GM23338 (cell line): ENCODE measurements around the gene FANCC. TPM values are rescaled to one million over a fixed set of nuclear protein-coding genes. Genes with fewer than 3 reads are reported as not detected.

Source experiments
- ATAC-seq: fragments of 200-7000 bp; cut with Tn5 transposase; 3 replicates; pipeline ENCODE4 v1.9.1; 2020
- DNase-seq: peaks from one replicate; pipeline ENCODE4 v3.0.0-alpha.2; 2015; ENCODE audit warnings: low spot score
- H2AFZ ChIP-seq: fragments of 200-600 bp; sonication (generic); 2 replicates; pipeline ENCODE4 v1.8.0; 2016; ENCODE audit warnings: antibody characterized with exemption, mild to moderate bottlenecking, moderate library complexity
- H3F3A ChIP-seq: fragments of 200-600 bp; sonication (generic); replicated peaks from 2 replicates; pipeline ENCODE4 v1.8.0; 2017; ENCODE audit warnings: antibody characterized with exemption, mixed run types, low read depth
- H3K27ac ChIP-seq: fragments of 200-600 bp; sonication (generic); 2 replicates; pipeline ENCODE4 v1.6.1; 2016; ENCODE audit warnings: low read depth
- H3K27me3 ChIP-seq: fragments of 200-600 bp; sonication (generic); 2 replicates; pipeline ENCODE4 v1.8.0; 2016; ENCODE audit warnings: mild to moderate bottlenecking, mixed run types, moderate library complexity; ENCODE audit not compliant: insufficient read depth
- H3K36me3 ChIP-seq: fragments of 200-600 bp; sonication (generic); 2 replicates; pipeline ENCODE4 v1.8.0; 2016; ENCODE audit warnings: mild to moderate bottlenecking; ENCODE audit not compliant: insufficient read depth
- H3K4me1 ChIP-seq: fragments of 200-600 bp; sonication (generic); 2 replicates; pipeline ENCODE4 v1.8.0; 2016; ENCODE audit warnings: mild to moderate bottlenecking, moderate library complexity; ENCODE audit not compliant: insufficient read depth
- H3K4me2 ChIP-seq: fragments of 200-600 bp; sonication (generic); 2 replicates; pipeline ENCODE4 v1.7.1; 2017; ENCODE audit warnings: mixed run types
- H3K4me3 ChIP-seq: fragments of 200-600 bp; sonication (generic); 2 replicates; pipeline ENCODE4 v1.6.1; 2016; ENCODE audit warnings: mixed run types
- H3K79me2 ChIP-seq: fragments of 200-600 bp; sonication (generic); replicated peaks from 2 replicates; pipeline ENCODE4 v1.8.0; 2017; ENCODE audit warnings: mild to moderate bottlenecking; ENCODE audit not compliant: insufficient read depth
- H3K9me2 ChIP-seq: fragments of 200-600 bp; sonication (generic); 2 replicates; pipeline ENCODE4 v1.8.0; 2017; ENCODE audit not compliant: insufficient read depth
- H4K20me1 ChIP-seq: fragments of 200-600 bp; sonication (generic); replicated peaks from 2 replicates; pipeline ENCODE4 v1.8.0; 2017; ENCODE audit warnings: mild to moderate bottlenecking; ENCODE audit not compliant: insufficient read depth
- H3K27ac Mint-ChIP-seq: 2 replicates; pipeline ENCODE4 v1.8.0; 2020; ENCODE audit warnings: inconsistent platforms, mild to moderate bottlenecking, moderate library complexity, mixed read lengths
- H3K27me3 Mint-ChIP-seq: 3 replicates; pipeline ENCODE4 v1.8.0; 2022; ENCODE audit warnings: low read depth, mild to moderate bottlenecking, moderate library complexity, mixed read lengths, inconsistent platforms; ENCODE audit not compliant: insufficient read depth, poor library complexity
- H3K36me3 Mint-ChIP-seq: 3 replicates; pipeline ENCODE4 v1.8.0; 2021; ENCODE audit warnings: low read depth, mild to moderate bottlenecking, inconsistent platforms, moderate library complexity, mixed read lengths
- H3K4me1 Mint-ChIP-seq: 3 replicates; pipeline ENCODE4 v1.8.0; 2020; ENCODE audit warnings: mild to moderate bottlenecking, inconsistent platforms, mixed read lengths
- H3K4me3 Mint-ChIP-seq: 3 replicates; pipeline ENCODE4 v1.8.0; 2021; ENCODE audit warnings: moderate library complexity, mild to moderate bottlenecking, inconsistent platforms, mixed read lengths
- H3K9me3 Mint-ChIP-seq: 3 replicates; pipeline ENCODE4 v1.8.0; 2020; ENCODE audit warnings: moderate library complexity, mild to moderate bottlenecking, inconsistent platforms, mixed read lengths
- CREB1 ChIP-seq: fragments of 250-450 bp; sonication (Bioruptor Pico); IDR thresholded peaks from 2 replicates; pipeline ENCODE4 v1.5.0; 2020; ENCODE audit warnings: low read depth, mild to moderate bottlenecking, moderate library complexity
- EZH2 ChIP-seq: fragments of 200-600 bp; sonication (generic); IDR thresholded peaks from one replicate; pipeline ENCODE4 v1.8.0; 2017; ENCODE audit warnings: antibody characterized with exemption, mild to moderate bottlenecking, low read depth; ENCODE audit not compliant: unreplicated experiment
- EZH2phosphoT487 ChIP-seq: fragments of 200-600 bp; sonication (generic); IDR thresholded peaks from one replicate; pipeline ENCODE4 v1.8.1; 2018; ENCODE audit warnings: antibody characterized with exemption; ENCODE audit not compliant: unreplicated experiment
- JUNB ChIP-seq: IDR thresholded peaks from one replicate; pipeline ENCODE4 v1.6.1; 2016; ENCODE audit warnings: antibody characterized with exemption; ENCODE audit not compliant: unreplicated experiment
- NANOG ChIP-seq: IDR thresholded peaks from 2 replicates; pipeline ENCODE4 v1.6.1; 2016; ENCODE audit warnings: antibody characterized with exemption, borderline replicate concordance
- POLR2AphosphoS5 ChIP-seq: IDR thresholded peaks from 2 replicates; pipeline ENCODE4 v1.6.1; 2016; ENCODE audit warnings: antibody characterized with exemption, low read depth
- STAT1 ChIP-seq: IDR thresholded peaks from one replicate; pipeline ENCODE4 v1.6.1; 2016; ENCODE audit warnings: antibody characterized with exemption; ENCODE audit not compliant: unreplicated experiment
- ZNF114 ChIP-seq: fragments of 250-450 bp; sonication (Bioruptor Pico); IDR thresholded peaks from 2 replicates; pipeline ENCODE4 v1.5.0; 2020; ENCODE audit warnings: mild to moderate bottlenecking, moderate library complexity
- ZNF331 ChIP-seq: fragments of 250-450 bp; sonication (Bioruptor Pico); IDR thresholded peaks from 2 replicates; pipeline ENCODE4 v1.5.0; 2020; ENCODE audit warnings: low read depth, mild to moderate bottlenecking, moderate library complexity
- polyA plus RNA-seq: library from polyadenylated mRNA; unstranded; fragments of >200 nt; fragmentation: Nextera tagmentation; extraction: Ambion mirVana; gene quantifications from 2 replicates; pipeline ENCODE4 v1.2.1, GENCODE V29; 2016
- total RNA-seq: library from RNA; depleted of rRNA; stranded (reverse); fragments of >200 nt; shearing (Covaris generic); gene quantifications from 2 replicates; pipeline ENCODE4 v1.2.3, GENCODE V29; 2014
- TF ChIP-seq, protein P1 (sequence below): fragments of 250-450 bp; sonication (Bioruptor Pico); IDR thresholded peaks from 2 replicates; pipeline ENCODE4 v1.5.0; 2020; ENCODE audit warnings: mild to moderate bottlenecking, moderate library complexity
- TF ChIP-seq, protein P2 (sequence below): IDR thresholded peaks from 2 replicates; pipeline ENCODE4 v1.6.1; 2016; ENCODE audit warnings: antibody characterized with exemption
- TF ChIP-seq, protein P3 (sequence below): IDR thresholded peaks from one replicate; pipeline ENCODE4 v1.6.1; 2018; ENCODE audit warnings: antibody characterized with exemption; ENCODE audit not compliant: unreplicated experiment
- TF ChIP-seq, protein P4 (sequence below), 2 experiments: fragments of 200-600 bp in 1 of 2; sonication (generic) in 1 of 2; conservative IDR thresholded peaks; 2 replicates each; pipeline versions ENCODE4 v1.5.1 to v1.6.1; 2016 to 2017; ENCODE audit warnings: antibody characterized with exemption in 2 of 2, low read depth in 2 of 2, mild to moderate bottlenecking in 2 of 2, moderate library complexity in 1 of 2

The FANCC gene
- total and polyA plus RNA-seq, 2 experiments from 2014 or later: 7.8 to 18.1 TPM

DNA sequence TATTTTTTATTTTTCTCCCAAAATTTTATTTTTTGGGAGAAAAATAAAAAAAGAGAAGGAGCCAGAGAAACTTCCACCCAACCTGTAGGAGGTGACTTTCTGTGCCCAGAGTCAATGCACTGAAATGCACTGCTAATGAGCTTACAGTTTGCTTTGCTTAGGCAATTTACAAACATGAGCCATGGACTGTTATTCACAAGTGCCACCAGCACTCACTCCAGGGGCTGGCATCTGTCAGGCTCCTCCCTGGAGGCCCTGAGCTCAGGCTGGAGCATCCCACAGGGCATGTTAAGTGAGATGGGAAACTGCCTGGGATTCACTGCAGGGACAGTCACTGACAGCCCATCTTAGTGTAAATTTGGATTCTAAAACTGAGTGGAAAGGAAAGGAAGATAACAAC, 74.9 kb downstream of the FANCC start:
- Histone ChIP-seq H3K27me3 (no peaks in the 10 kb centered on the region), H3F3A (no peaks in the 10 kb centered on the region), H4K20me1 (peaks cover 4% of the 10 kb centered on the region; the same call in 1 of the 2 replicates), H3K36me3 (no peaks in the 10 kb centered on the region), H3K9me2 (no peaks in the 10 kb centered on the region), H3K4me1 (no peaks in the 10 kb centered on the region), H3K4me3 (no peak overlapping the region), H3K79me2 (no peaks in the 10 kb centered on the region), H3K4me2 (no peak overlapping the region), H2AFZ (no peak overlapping the region), H3K27ac (no peak overlapping the region)
- Mint-ChIP-seq H3K4me1 (peaks cover 3% of the 10 kb centered on the region; the same call in 2 of the 3 replicates), H3K9me3 (no peaks in the 10 kb centered on the region), H3K27me3 (no peaks in the 10 kb centered on the region), H3K36me3 (peaks cover 7% of the 10 kb centered on the region; the same call in 2 of the 3 replicates), H3K4me3 (no peak overlapping the region), H3K27ac (no peak overlapping the region)
- TF ChIP-seq, protein P1, sequence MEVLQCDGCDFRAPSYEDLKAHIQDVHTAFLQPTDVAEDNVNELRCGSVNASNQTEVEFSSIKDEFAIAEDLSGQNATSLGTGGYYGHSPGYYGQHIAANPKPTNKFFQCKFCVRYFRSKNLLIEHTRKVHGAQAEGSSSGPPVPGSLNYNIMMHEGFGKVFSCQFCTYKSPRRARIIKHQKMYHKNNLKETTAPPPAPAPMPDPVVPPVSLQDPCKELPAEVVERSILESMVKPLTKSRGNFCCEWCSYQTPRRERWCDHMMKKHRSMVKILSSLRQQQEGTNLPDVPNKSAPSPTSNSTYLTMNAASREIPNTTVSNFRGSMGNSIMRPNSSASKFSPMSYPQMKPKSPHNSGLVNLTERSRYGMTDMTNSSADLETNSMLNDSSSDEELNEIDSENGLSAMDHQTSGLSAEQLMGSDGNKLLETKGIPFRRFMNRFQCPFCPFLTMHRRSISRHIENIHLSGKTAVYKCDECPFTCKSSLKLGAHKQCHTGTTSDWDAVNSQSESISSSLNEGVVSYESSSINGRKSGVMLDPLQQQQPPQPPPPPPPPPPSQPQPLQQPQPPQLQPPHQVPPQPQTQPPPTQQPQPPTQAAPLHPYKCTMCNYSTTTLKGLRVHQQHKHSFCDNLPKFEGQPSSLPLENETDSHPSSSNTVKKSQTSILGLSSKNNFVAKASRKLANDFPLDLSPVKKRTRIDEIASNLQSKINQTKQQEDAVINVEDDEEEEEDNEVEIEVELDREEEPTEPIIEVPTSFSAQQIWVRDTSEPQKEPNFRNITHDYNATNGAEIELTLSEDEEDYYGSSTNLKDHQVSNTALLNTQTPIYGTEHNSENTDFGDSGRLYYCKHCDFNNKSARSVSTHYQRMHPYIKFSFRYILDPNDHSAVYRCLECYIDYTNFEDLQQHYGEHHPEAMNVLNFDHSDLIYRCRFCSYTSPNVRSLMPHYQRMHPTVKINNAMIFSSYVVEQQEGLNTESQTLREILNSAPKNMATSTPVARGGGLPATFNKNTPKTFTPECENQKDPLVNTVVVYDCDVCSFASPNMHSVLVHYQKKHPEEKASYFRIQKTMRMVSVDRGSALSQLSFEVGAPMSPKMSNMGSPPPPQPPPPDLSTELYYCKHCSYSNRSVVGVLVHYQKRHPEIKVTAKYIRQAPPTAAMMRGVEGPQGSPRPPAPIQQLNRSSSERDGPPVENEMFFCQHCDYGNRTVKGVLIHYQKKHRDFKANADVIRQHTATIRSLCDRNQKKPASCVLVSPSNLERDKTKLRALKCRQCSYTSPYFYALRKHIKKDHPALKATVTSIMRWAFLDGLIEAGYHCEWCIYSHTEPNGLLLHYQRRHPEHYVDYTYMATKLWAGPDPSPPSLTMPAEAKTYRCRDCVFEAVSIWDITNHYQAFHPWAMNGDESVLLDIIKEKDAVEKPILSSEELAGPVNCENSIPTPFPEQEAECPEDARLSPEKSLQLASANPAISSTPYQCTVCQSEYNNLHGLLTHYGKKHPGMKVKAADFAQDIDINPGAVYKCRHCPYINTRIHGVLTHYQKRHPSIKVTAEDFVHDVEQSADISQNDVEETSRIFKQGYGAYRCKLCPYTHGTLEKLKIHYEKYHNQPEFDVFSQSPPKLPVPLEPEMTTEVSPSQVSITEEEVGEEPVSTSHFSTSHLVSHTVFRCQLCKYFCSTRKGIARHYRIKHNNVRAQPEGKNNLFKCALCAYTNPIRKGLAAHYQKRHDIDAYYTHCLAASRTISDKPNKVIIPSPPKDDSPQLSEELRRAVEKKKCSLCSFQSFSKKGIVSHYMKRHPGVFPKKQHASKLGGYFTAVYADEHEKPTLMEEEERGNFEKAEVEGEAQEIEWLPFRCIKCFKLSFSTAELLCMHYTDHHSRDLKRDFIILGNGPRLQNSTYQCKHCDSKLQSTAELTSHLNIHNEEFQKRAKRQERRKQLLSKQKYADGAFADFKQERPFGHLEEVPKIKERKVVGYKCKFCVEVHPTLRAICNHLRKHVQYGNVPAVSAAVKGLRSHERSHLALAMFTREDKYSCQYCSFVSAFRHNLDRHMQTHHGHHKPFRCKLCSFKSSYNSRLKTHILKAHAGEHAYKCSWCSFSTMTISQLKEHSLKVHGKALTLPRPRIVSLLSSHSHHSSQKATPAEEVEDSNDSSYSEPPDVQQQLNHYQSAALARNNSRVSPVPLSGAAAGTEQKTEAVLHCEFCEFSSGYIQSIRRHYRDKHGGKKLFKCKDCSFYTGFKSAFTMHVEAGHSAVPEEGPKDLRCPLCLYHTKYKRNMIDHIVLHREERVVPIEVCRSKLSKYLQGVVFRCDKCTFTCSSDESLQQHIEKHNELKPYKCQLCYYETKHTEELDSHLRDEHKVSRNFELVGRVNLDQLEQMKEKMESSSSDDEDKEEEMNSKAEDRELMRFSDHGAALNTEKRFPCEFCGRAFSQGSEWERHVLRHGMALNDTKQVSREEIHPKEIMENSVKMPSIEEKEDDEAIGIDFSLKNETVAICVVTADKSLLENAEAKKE: no peak
- TF ChIP-seq CREB1 (CRISPR knock-in tag): no peak
- TF ChIP-seq, protein P2, sequence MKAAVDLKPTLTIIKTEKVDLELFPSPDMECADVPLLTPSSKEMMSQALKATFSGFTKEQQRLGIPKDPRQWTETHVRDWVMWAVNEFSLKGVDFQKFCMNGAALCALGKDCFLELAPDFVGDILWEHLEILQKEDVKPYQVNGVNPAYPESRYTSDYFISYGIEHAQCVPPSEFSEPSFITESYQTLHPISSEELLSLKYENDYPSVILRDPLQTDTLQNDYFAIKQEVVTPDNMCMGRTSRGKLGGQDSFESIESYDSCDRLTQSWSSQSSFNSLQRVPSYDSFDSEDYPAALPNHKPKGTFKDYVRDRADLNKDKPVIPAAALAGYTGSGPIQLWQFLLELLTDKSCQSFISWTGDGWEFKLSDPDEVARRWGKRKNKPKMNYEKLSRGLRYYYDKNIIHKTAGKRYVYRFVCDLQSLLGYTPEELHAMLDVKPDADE: no peak
- TF ChIP-seq EZH2phosphoT487: no peak
- TF ChIP-seq, protein P3, sequence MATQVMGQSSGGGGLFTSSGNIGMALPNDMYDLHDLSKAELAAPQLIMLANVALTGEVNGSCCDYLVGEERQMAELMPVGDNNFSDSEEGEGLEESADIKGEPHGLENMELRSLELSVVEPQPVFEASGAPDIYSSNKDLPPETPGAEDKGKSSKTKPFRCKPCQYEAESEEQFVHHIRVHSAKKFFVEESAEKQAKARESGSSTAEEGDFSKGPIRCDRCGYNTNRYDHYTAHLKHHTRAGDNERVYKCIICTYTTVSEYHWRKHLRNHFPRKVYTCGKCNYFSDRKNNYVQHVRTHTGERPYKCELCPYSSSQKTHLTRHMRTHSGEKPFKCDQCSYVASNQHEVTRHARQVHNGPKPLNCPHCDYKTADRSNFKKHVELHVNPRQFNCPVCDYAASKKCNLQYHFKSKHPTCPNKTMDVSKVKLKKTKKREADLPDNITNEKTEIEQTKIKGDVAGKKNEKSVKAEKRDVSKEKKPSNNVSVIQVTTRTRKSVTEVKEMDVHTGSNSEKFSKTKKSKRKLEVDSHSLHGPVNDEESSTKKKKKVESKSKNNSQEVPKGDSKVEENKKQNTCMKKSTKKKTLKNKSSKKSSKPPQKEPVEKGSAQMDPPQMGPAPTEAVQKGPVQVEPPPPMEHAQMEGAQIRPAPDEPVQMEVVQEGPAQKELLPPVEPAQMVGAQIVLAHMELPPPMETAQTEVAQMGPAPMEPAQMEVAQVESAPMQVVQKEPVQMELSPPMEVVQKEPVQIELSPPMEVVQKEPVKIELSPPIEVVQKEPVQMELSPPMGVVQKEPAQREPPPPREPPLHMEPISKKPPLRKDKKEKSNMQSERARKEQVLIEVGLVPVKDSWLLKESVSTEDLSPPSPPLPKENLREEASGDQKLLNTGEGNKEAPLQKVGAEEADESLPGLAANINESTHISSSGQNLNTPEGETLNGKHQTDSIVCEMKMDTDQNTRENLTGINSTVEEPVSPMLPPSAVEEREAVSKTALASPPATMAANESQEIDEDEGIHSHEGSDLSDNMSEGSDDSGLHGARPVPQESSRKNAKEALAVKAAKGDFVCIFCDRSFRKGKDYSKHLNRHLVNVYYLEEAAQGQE: no peak
- no peak for TF ChIP-seq EZH2
- TF ChIP-seq, protein P4, sequence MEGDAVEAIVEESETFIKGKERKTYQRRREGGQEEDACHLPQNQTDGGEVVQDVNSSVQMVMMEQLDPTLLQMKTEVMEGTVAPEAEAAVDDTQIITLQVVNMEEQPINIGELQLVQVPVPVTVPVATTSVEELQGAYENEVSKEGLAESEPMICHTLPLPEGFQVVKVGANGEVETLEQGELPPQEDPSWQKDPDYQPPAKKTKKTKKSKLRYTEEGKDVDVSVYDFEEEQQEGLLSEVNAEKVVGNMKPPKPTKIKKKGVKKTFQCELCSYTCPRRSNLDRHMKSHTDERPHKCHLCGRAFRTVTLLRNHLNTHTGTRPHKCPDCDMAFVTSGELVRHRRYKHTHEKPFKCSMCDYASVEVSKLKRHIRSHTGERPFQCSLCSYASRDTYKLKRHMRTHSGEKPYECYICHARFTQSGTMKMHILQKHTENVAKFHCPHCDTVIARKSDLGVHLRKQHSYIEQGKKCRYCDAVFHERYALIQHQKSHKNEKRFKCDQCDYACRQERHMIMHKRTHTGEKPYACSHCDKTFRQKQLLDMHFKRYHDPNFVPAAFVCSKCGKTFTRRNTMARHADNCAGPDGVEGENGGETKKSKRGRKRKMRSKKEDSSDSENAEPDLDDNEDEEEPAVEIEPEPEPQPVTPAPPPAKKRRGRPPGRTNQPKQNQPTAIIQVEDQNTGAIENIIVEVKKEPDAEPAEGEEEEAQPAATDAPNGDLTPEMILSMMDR (conservative IDR thresholded peaks at IDR 0.05; ENCODE audit: low read depth in 2 of 2): no peak
- no peak for TF ChIP-seq POLR2AphosphoS5
- TF ChIP-seq NANOG: no peak
- TF ChIP-seq ZNF331 (CRISPR knock-in tag): no peak
- no peak for TF ChIP-seq ZNF114 (CRISPR knock-in tag)
- no peak for TF ChIP-seq STAT1
- no peak for TF ChIP-seq JUNB
- peak; percentile 70 for ATAC-seq
- DNase-seq: peak; percentile 18
